Stimulated activated CD8-positive, alpha-beta memory T cell treated with anti-CD3 and anti-CD28 coated beads, Interleukin-15, amount 100 ng/mL, for 1 hour (primary cell): ENCODE results near the gene CHST14.

ENCODE experiments used
- DNase-seq: peaks from one replicate; pipeline ENCODE4 v3.0.0-alpha.2; 2020; ENCODE audit warnings: low read depth

Gene CHST14

GRCh38 chr15:40489274-40490175, 18.7 kb downstream of the CHST14 start:
- no peak for DNase-seq

DNA sequence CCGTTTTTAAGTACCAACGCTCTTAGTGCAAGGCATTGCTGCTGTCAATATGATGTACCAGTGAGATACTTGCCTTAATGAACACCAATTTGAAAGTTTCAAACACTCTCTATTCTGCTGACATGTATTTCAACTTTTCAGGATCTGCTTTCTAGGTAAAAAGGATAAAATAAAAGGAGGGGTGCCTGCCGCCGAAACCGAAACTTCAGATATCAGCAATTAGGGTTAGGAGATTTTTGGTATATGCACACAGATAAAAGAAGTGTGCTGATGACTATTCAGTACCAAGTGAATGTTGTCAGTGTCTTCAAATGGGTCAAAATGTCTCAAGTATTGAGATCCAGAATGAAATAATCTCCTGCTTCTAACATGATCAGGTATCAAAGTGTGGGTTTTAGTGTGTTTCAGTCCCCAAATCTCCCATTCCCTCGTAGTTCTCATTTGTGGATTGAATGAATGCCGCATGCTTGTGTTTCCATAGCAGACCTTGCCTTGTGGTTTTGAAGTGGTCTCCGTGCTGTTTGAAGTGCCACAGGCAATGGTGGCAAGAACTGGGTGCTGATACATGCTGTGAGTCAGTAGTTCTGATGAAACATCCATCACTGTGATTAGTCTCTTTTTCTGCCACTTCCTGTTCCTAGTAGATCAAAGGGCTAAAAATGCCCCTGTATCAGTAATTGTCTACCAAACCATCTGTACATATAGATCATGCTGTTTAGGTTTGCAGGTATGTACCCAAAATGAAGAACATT, 22.5 kb downstream of the CHST14 start:
- DNase-seq: peak; percentile 6

DNA sequence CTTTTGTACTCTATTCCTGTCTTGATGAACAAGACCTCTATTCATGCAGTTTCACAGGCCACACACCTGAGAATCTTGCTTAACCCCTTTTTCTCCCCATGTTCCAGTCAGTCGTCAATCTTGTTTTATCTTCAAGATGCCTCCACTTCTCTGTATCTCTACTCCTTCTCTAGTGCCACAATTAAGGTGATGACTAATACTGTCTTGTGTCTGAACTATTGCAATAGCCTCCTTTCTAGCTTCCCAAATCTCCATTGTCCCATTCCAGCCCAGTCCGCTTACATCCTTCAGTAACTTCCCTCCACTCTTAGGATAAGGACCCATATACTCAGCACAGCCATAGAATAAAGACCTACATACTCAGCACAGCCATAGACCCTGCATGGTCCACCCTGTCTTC, 24.7 kb downstream of the CHST14 start:
- DNase-seq: no peak

GRCh38 chr15:40498418-40498817, 27.6 kb downstream of the CHST14 start:
- DNase-seq: no peak

GRCh38 chr15:40498891-40499290, 28.1 kb downstream of the CHST14 start:
- no peak for DNase-seq

GRCh38 chr15:40499931-40500330, 29.1 kb downstream of the CHST14 start:
- no peak for DNase-seq

- no peak for DNase-seq
Measured at GRCh38 chr15:40500568-40501330, 30.0 kb downstream of the CHST14 start.

DNA sequence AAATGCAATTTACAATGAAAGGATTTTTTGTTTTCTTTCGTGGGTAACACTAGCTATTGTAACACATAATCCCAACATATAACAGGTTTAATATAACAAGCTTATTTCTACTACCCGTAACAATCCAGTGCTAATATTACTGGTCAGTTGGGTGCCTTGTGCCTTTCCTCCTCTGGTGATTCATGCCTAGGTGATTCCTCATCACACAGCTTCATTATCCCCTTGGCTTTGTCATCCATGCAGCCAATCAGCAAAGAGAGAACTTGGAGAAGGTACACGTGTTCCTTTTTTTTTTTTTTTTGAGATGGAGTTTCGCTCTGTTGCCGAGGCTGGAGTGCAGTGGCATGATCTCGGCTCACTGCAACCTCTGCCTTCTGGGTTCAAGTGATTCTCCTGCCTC, 30.7 kb downstream of the CHST14 start:
- no peak for DNase-seq

- DNase-seq: peak; percentile 32
Measured at GRCh38 chr15:40506964-40507571, 36.3 kb downstream of the CHST14 start.

DNA sequence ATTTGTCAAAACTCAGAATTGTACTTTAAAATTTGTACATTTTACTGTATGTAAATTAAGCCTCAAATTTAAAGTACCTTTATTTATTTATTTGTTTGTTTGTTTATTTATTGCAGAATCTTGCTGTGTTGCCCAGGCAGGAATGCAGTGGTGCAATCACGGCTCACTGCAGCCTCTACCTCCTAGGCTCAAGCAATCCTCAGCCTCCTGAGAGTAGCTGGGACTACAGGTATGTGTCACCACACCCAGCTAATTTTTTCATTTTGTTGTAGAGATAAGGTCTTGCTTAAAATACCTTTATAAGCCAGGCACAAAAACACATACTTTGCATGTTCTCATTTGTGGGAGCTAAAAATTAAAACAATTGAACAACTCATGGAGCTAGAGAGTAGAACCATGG, 37.4 kb downstream of the CHST14 start:
- no peak for DNase-seq

DNA sequence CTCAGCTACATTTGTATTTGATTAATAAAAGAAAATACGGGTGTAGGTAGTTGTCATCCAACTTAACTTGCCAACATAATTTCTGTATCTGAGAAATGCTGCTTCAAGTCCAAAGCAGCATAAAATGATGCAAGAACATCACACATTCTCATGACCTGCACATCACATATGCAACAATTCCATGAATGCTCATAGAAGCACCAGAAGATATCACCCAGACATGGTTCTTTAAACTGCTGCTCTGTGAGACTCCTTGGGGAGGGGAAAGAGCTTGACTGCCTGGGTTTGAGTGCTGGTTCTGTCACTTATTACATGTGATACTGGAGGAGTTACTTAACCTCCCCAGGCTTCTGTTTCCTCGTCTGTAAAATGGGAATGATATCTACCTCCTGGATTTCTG, 39.4 kb downstream of the CHST14 start:
- no peak for DNase-seq

- no peak for DNase-seq
Measured at GRCh38 chr15:40511093-40511471, 40.3 kb downstream of the CHST14 start.

DNA sequence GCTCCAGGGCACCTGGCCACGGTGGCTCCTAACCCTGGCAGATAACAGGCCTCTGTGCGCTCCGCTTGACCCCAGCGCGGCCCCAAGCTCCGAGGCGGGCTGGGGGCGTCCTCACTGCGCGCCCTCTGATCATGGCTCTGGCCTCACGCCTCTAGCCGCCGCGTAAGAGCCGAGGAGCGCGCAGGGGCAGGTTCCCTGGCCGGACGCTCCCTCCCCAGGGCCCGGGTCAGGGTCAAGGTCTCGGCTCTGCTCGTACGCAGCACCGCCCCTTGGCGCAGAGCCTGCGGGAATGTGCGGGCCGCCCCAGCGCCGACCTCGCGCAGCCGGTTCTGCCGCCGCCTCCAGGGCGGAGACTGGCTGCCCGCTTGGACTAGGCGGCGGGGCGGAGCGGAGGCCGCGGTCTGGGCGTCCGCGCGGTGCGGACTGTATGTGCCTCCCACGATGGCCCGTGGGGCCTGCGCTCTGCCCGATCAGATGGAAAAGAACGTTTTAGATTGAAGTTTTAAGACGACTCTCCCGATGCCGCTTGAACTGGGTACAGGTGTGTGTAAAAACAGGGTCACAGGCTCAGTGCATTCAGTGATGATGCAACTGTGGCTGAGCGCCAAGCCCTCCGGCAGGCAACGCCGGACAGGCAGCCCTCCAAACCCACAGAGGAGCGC, 40.8 kb downstream of the CHST14 start:
- no peak for DNase-seq

DNA sequence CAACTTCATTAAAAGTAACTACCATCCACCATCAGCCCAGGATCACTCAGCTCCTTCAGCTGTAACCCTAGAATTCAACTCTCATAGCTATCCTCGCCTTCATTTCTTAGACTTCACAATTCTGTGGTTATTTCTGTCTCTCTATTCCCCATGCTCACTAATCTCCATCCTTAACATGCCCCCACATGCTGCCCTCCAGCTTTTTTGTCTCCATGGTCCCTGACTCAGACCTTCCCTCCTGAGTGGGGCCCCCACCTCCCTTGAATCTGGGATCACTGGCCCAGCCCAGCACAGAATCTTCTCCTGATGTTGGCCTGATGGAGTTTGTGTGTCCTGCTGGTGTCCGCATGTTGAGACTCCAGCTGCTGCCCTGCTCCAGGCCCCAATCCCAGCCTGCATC, 41.7 kb downstream of the CHST14 start:
- DNase-seq: no peak

- no peak for DNase-seq
Measured at GRCh38 chr15:40513609-40514008, 42.8 kb downstream of the CHST14 start.

- no peak for DNase-seq
Measured at GRCh38 chr15:40516322-40516721, 45.5 kb downstream of the CHST14 start.
